Measurements from ENCODE around the gene DIPK1C.

DNA sequence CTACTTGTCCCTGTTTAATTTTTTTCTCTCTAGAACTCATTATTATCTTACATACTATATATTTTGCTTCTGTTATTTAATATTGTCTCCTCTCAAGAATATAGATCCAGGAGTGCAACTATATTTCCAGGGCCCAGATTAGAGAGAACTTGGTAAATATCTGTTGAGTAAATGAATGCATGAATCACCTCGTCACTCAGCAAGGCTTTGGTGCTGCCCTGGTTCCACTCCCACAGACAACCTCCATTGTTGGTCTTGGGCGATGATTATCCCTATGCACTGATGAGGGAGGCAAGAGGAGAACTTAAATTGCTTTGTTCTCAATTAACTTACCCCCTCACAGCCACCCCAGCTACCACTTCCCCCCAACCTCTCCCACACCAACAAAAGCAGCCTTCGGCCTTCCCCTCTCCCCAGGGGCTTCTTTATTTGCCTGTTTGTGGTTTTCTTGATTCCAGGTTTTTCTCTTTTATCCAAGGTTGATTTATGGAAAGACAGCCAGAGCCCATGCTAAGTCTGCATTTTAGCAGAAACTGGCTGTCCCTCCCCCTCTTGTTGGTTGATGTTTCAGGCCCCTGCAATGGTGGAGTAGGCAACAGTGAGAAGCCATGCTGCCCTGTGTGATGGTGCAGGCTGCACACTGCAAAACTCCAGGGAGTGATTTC is 17.0 kb upstream of the DIPK1C start:
- TF ChIP-seq CTCF (IDR thresholded peaks at IDR 0.05) (no peak), EZH2 (IDR thresholded peaks at IDR 0.05; ENCODE audit: borderline replicate concordance, insufficient read depth, low read depth, low read length, poor library complexity, severe bottlenecking) (no peak)

Data from B cell (primary cell).